PC-9 (cell line): ENCODE measurements around the gene RACK1. TPM values are rescaled to one million over a fixed set of nuclear protein-coding genes. Genes with fewer than 3 reads are reported as not detected.
A peak's percentile ranks its signal among the peaks of the same experiment; 100 is the strongest.
"Not testable (repeated sequence)": the region's sequence is repeated elsewhere in the genome, so short reads cannot be mapped to it uniquely, and the experiment has no call there.

Experiments
- Bru-seq: library from RNA; stranded (reverse); fragments of 400-500 nt; gene quantifications from one replicate; lab custom pipeline; 2021; lab: Mats Ljungman, UMichigan
- BruChase-seq, 2 experiments: library from RNA; stranded (reverse); fragments of 400-500 nt; gene quantifications; one replicate each; lab custom pipeline; 2021; lab: Mats Ljungman, UMichigan
- BruUV-seq: library from RNA; stranded (reverse); fragments of 400-500 nt; replicated peaks from 2 replicates; lab custom pipeline; 2021; lab: Mats Ljungman, UMichigan
- CTCF ChIA-PET: fragments of 300-600 bp; sonication (Branson Sonifier 250); formaldehyde crosslinking; loops from one replicate; lab custom pipeline; 2022; ENCODE audit warnings: antibody characterized with exemption; lab: Charles Lee
- POLR2A ChIA-PET: fragments of 300-600 bp; sonication (Branson Sonifier 250); formaldehyde crosslinking; loops from one replicate; lab custom pipeline; 2022; ENCODE audit warnings: antibody characterized with exemption; ENCODE audit not compliant: unreplicated experiment; lab: Charles Lee
- DNase-seq, 2 experiments: peaks; one replicate each; pipeline versions ENCODE4 v3.0.0 to v3.0.0-alpha.2; 2015 to 2022; ENCODE audit warnings: mixed read lengths in 1 of 2
- H2AFZ ChIP-seq: fragments of 200-600 bp; sonication (generic); 2 replicates; pipeline ENCODE4 v1.8.1; 2017; ENCODE audit warnings: antibody characterized with exemption
- H3F3A ChIP-seq: fragments of 200-600 bp; sonication (generic); 2 replicates; pipeline ENCODE4 v1.8.1; 2017; ENCODE audit warnings: antibody characterized with exemption, mild to moderate bottlenecking, low read depth; ENCODE audit not compliant: insufficient read depth
- H3K27ac ChIP-seq: fragments of 200-600 bp; sonication (generic); 2 replicates; pipeline ENCODE4 v1.6.1; 2016; ENCODE audit warnings: mixed run types
- H3K27me3 ChIP-seq: fragments of 200-600 bp; sonication (generic); 2 replicates; pipeline ENCODE4 v1.6.1; 2016; ENCODE audit warnings: low read depth, mixed run types; ENCODE audit not compliant: insufficient read depth
- H3K36me3 ChIP-seq: fragments of 200-600 bp; sonication (generic); 2 replicates; pipeline ENCODE4 v1.6.1; 2016; ENCODE audit warnings: low read depth, mixed run types
- H3K4me1 ChIP-seq: fragments of 200-600 bp; sonication (generic); replicated peaks from 2 replicates; pipeline ENCODE4 v1.6.1; 2016; ENCODE audit warnings: mixed run types; ENCODE audit not compliant: insufficient read depth
- H3K4me2 ChIP-seq: fragments of 200-600 bp; sonication (generic); 2 replicates; pipeline ENCODE4 v1.6.1; 2017; ENCODE audit warnings: mixed run types
- H3K4me3 ChIP-seq: fragments of 200-600 bp; sonication (generic); 2 replicates; pipeline ENCODE4 v1.6.1; 2016; ENCODE audit warnings: mixed run types
- H3K79me2 ChIP-seq: fragments of 200-600 bp; sonication (generic); 2 replicates; pipeline ENCODE4 v1.6.1; 2017; ENCODE audit warnings: low read depth, mixed run types
- H3K9me2 ChIP-seq: fragments of 200-600 bp; sonication (generic); 2 replicates; pipeline ENCODE4 v1.8.1; 2017; ENCODE audit warnings: mild to moderate bottlenecking; ENCODE audit not compliant: insufficient read depth
- H3K9me3 ChIP-seq: fragments of 200-600 bp; sonication (generic); 2 replicates; pipeline ENCODE4 v1.8.1; 2016; ENCODE audit warnings: low read depth; ENCODE audit not compliant: insufficient read depth
- H4K20me1 ChIP-seq: fragments of 200-600 bp; sonication (generic); 2 replicates; pipeline ENCODE4 v1.8.1; 2017; ENCODE audit not compliant: insufficient read depth
- CTCF ChIP-seq: fragments of 200-600 bp; sonication (generic); conservative IDR thresholded peaks from 2 replicates; pipeline ENCODE4 v1.6.1; 2017; ENCODE audit warnings: mixed run types, antibody characterized with exemption, mild to moderate bottlenecking, moderate library complexity
- EZH2 ChIP-seq: fragments of 200-600 bp; sonication (generic); IDR thresholded peaks from 2 replicates; pipeline ENCODE4 v1.8.0; 2017; ENCODE audit warnings: antibody characterized with exemption, low read depth
- intact Hi-C: fragments of 100-400 bp; cut with micrococcal nuclease; formaldehyde crosslinking; loops from one replicate; pipeline ENCODE4 v1.10.0; 2022; ENCODE audit not compliant: unreplicated experiment
- long read RNA-seq: library from polyadenylated mRNA; stranded (forward); transcript quantifications from one replicate; pipeline ENCODE4 v2.0.0, GENCODE V29; 2022
- total RNA-seq: library from RNA; stranded (reverse); gene quantifications from 2 replicates; pipeline ENCODE4 v1.2.3, GENCODE V29; 2021

RACK1 gene
- total RNA-seq (2,373 and 2,766 TPM in 2 replicates), Bru-seq, nascent RNA (percentile 99 among the genes with signal in this experiment), BruChase-seq, experiment 1, labeled RNA remaining after a 2-hour chase (percentile 99 among the genes with signal in this experiment), BruChase-seq, experiment 2, labeled RNA remaining after a 6-hour chase (percentile 99 among the genes with signal in this experiment)
- long read RNA-seq, transcript RACK1-216 (2 exons, 358 nt): minor isoform, 8 of 2,054 reads
- long read RNA-seq, transcript RACK1-210 (8 exons, 1,098 nt): minor isoform, 47 of 2,054 reads
- long read RNA-seq, transcript RACK1-227 (8 exons, 1,403 nt): major isoform, 1,866 of 2,054 reads
- long read RNA-seq, transcript RACK1-233 (3 exons, 791 nt): minor isoform, 11 of 2,054 reads
- long read RNA-seq, partial matches to known transcripts: 48 of 2,054 reads
- long read RNA-seq, other reads (novel, unspliced or antisense): 65 of 2,054 reads

- peak; percentile 73 to 89 for DNase-seq
- POLR2A ChIA-PET: interaction anchor here (0.6 to 1.1 kb wide), 5 partner anchors 18 to 54 kb away, joined by 4 to 18 read pairs (median 6); partner anchors contain the start of gene TRIM41
- peak within 1 kb of the TSS; percentile 97 for H3K27ac ChIP-seq
- H3K4me3 ChIP-seq: peak within 1 kb of the TSS; percentile 95
- no peaks in the 10 kb centered on the region for H3K27me3 ChIP-seq
- peak within 1 kb of the TSS; percentile 80 for H2AFZ ChIP-seq
- H3K36me3 ChIP-seq: peaks cover 44% of the 10 kb centered on the region
- H3K4me2 ChIP-seq: peak within 1 kb of the TSS; percentile 100
- H4K20me1 ChIP-seq: peaks cover 56% of the 10 kb centered on the region
- H3K9me3 ChIP-seq: no peaks in the 10 kb centered on the region
- peaks cover 90% of the 10 kb centered on the region for H3K79me2 ChIP-seq
- CTCF ChIA-PET: interaction anchor here (0.9 to 1.2 kb wide), 2 partner anchors 18 to 59 kb away, joined by 3 read pairs; no protein-coding TSS in a partner anchor
- peaks cover 73% of the 10 kb centered on the region for H3F3A ChIP-seq
- H3K4me1 ChIP-seq: peaks cover 29% of the 10 kb centered on the region
- no TSS peak for BruUV-seq
- no peaks in the 10 kb centered on the region for H3K9me2 ChIP-seq
- intact Hi-C loops: loop anchor here (1.0 to 5.0 kb wide), 4 partner anchors 20 to 433 kb away; partner anchors contain the start of genes TRIM41 and ZFP62
- no peak for TF ChIP-seq CTCF
- no peak for TF ChIP-seq EZH2
These were observed at the start of gene RACK1 for GRCh38 chr5:181243564-181244343. TSS of gene RACK1 (minus strand) at chr5:181243906. CDS start at chr5:181243800, 106 bp downstream.

DNA sequence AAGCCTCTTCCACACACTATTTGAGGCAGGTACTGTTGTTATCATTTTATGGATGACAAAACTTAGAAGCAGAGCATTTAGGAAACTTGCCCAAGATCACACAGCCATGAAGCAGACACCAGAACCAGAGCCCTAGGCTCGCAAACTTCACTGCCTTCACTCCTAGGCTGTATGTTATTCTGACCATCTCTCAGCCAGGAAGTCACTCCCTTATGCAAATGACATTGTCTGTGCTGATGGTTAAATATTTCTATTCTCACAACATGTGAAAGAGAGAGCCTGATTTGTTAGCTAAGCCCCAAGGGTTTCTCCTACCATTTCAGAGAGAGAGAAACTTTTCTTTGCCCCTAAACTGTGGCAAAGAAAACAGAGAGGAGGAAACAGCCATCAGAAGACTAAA, 43.6 kb upstream of the RACK1 start:
- BruUV-seq, H2AFZ ChIP-seq, H3K27ac ChIP-seq, H3K9me3 ChIP-seq, CTCF ChIA-PET, DNase-seq, H3K4me3 ChIP-seq, H3K4me1 ChIP-seq, POLR2A ChIA-PET, H4K20me1 ChIP-seq, H3K79me2 ChIP-seq, H3K27me3 ChIP-seq, intact Hi-C loops, H3K4me2 ChIP-seq, H3K9me2 ChIP-seq, H3F3A ChIP-seq, H3K36me3 ChIP-seq: not testable (repeated sequence)

GRCh38 chr5:181285962-181286705, 42.4 kb upstream of the RACK1 start:
- intact Hi-C loops, H3K36me3 ChIP-seq, H3K4me2 ChIP-seq, POLR2A ChIA-PET, H3K27me3 ChIP-seq, H3K9me2 ChIP-seq, DNase-seq, H4K20me1 ChIP-seq, H2AFZ ChIP-seq, H3F3A ChIP-seq, H3K27ac ChIP-seq, H3K4me3 ChIP-seq, H3K9me3 ChIP-seq, BruUV-seq, H3K79me2 ChIP-seq, H3K4me1 ChIP-seq, CTCF ChIA-PET: not testable (repeated sequence)

DNA sequence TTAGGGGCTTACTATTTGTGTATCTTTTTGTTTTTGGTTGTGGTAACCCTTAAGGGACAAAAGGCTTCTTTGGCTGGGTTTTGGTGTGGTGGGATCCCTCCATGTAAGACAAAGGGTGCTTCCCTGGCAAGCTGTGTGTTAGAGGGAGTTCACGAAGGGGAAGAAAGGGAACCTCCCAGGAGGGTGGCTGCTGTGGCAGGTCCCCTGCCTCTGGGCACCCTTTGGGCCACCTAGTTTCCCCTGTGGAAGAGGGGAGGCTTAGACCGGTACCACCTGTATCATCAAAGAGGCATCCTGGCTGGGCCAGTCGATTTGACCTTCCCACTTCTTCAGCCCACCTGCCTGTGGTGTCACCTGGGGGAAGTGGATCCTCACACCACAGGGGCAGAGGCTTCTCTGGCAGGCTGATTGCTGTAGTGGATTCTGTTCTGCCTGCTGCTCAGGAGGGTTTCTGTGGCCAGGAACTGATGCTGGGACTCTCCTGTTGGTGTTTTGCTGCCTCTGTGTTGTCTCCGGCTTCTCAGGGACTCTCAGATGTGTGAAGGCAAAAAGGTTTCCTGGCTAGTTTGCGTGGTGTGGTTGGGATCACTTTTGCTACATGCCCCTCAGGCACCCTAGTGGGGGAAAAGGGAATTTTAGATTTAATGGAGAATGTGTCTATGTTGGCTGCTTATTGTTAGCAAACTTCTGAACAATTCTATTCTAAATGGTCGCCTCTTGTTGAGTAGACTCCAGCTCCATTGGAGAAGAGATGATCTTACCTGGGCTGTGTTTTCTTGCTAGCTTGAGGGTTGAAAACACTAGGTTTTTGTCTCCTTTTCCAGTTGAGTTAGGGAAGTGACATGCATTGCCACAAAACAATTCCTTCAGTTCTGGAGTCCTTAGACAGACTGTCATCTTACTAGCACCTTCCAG, 40.4 kb upstream of the RACK1 start:
- H3K9me3 ChIP-seq, H3K9me2 ChIP-seq, DNase-seq, H3K36me3 ChIP-seq, H4K20me1 ChIP-seq, H3K4me1 ChIP-seq, H3F3A ChIP-seq, H3K4me3 ChIP-seq, H3K4me2 ChIP-seq, BruUV-seq, CTCF ChIA-PET, H2AFZ ChIP-seq, H3K27ac ChIP-seq, POLR2A ChIA-PET, H3K79me2 ChIP-seq, intact Hi-C loops: not testable (repeated sequence)
- H3K27me3 ChIP-seq: peaks cover 18% of the 10 kb centered on the region; the same call in 1 of the 2 replicates
